AG04449 (cell line): Measurements from ENCODE around the gene CHCHD10.
"Not testable (repeated sequence)": the region's sequence is repeated elsewhere in the genome, so short reads cannot be mapped to it uniquely, and the experiment has no call there.

Source experiments
- CTCF ChIA-PET: fragments of 350-600 bp; formaldehyde crosslinking; extraction: SDS; loops from one replicate; lab custom pipeline; 2021; ENCODE audit warnings: antibody characterized with exemption; lab: Yijun Ruan, JAX
- POLR2A ChIA-PET: fragments of 400-600, 350-600 bp; formaldehyde crosslinking; extraction: SDS; loops from one replicate; lab custom pipeline; 2020; ENCODE audit warnings: antibody characterized with exemption, inconsistent platforms; lab: Yijun Ruan, JAX
- DNase-seq: peaks from one replicate; pipeline ENCODE4 v3.0.0-alpha.2; 2010; ENCODE audit warnings: low read depth, low spot score
- H3K4me3 ChIP-seq: 2 replicates; pipeline ENCODE4 v1.5.1; 2011; ENCODE audit warnings: low read depth, mild to moderate bottlenecking, control low read depth, low read length
- TF ChIP-seq, protein P1 (sequence below): IDR thresholded peaks from one replicate; pipeline ENCODE4 v1.5.1; 2011; ENCODE audit warnings: mild to moderate bottlenecking, moderate library complexity, low read length, control low read depth, inconsistent platforms; ENCODE audit not compliant: insufficient read depth; ENCODE audit errors: missing control alignments

Gene CHCHD10

DNA sequence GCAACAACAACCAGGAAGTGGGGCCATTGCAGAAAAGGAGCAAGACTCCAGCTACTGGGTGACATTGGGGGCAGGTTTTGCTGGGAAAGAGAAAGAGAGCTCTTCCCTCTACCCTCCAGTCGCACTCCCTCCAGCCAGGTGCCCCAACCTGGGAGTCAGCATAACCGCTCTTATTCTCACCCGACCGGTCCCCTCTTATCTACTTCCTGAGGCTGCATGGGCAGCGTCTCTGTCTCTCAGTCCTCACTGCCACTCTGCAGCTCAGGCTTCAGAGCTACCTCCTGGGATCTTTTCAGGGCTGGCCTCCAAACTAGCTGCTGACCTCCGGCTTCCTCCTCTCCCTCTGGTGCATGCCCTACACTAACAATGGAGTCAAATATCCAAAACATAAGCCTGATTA, 22.0 kb downstream of the CHCHD10 start:
- ChIA-PET POLR2A (no interaction called here), CTCF (interaction anchor here (1.4 to 2.6 kb wide), 3 partner anchors 14 to 25 kb away, joined by 3 to 5 read pairs (median 3); no protein-coding TSS in a partner anchor)
- H3K4me3 ChIP-seq = no peak overlapping the region
- TF ChIP-seq, protein P1, sequence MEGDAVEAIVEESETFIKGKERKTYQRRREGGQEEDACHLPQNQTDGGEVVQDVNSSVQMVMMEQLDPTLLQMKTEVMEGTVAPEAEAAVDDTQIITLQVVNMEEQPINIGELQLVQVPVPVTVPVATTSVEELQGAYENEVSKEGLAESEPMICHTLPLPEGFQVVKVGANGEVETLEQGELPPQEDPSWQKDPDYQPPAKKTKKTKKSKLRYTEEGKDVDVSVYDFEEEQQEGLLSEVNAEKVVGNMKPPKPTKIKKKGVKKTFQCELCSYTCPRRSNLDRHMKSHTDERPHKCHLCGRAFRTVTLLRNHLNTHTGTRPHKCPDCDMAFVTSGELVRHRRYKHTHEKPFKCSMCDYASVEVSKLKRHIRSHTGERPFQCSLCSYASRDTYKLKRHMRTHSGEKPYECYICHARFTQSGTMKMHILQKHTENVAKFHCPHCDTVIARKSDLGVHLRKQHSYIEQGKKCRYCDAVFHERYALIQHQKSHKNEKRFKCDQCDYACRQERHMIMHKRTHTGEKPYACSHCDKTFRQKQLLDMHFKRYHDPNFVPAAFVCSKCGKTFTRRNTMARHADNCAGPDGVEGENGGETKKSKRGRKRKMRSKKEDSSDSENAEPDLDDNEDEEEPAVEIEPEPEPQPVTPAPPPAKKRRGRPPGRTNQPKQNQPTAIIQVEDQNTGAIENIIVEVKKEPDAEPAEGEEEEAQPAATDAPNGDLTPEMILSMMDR = no peak
- no peak for DNase-seq

DNA sequence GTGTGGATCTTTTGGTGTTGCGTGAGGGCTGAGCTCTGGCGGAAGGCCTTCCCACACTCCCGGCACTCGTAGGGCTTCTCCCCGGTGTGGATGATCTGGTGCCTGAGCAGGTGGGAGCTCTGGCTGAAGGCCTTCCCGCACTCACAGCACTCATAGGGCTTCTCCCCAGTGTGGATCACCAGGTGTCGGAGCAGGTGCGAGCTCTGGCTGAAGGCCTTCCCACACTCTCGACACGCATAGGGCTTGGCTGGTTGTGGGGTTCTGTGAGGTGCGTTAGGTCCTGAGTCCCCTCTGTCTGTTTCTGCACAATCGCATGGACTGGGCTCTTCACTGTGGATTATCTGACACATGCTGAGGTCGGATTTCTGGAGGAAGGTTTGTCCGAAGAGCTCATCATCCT, 23.3 kb downstream of the CHCHD10 start:
- ChIA-PET POLR2A (no interaction called here), CTCF (interaction anchor here (1.5 to 2.6 kb wide), 3 partner anchors 13 to 105 kb away, joined by 3 to 5 read pairs (median 3); no protein-coding TSS in a partner anchor)
- TF ChIP-seq, protein P1 = no peak
- no peak for DNase-seq
- H3K4me3 ChIP-seq = no peak overlapping the region

DNA sequence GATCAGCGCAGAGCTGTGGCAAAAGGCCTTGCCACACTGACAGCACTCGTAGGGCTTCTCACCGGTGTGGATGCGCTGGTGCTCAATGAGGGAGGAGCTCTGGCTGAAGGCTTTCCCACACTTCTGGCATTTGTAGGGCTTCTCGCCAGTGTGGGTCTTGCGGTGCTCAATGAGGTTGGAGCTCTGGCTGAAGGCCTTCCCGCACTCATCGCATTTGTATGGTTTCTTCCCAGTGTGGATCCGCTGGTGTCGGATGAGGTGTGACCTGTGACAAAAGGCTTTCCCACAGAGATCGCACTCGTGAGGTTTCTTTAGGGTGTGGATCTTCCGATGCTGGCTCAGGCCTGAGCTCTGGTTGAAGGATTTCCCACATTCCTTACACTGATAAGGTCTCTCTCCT, 23.8 kb downstream of the CHCHD10 start:
- no peak overlapping the region for H3K4me3 ChIP-seq
- no peak for DNase-seq
- ChIA-PET POLR2A (no interaction called here), CTCF (interaction anchor here (1.5 to 2.6 kb wide), 3 partner anchors 12 to 106 kb away, joined by 3 to 5 read pairs (median 3); no protein-coding TSS in a partner anchor)
- TF ChIP-seq, protein P1 = no peak

DNA sequence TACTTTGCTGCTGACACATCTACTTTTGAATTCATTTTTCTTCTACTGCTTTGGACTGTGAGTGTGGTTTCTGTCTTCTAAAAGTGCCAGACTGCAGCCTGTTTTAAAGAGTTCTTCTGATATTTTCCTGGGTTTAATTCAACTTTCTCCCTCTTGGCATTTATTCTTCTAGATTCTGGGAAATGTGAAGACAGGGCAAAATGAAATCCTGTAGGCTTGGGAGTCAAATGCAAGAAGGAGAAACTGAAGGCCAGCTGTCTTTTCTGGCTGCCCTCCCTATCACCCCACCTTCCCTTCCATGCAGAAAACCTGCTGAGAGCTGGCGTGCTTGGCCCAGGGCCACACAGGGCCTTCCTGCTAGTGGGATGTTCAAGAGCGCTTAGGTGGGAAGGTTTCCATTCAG, 24.5 kb downstream of the CHCHD10 start:
- POLR2A ChIA-PET = no interaction called here
- TF ChIP-seq, protein P1 = no peak
- H3K4me3 ChIP-seq = no peak overlapping the region
- CTCF ChIA-PET = interaction anchor here (2.6 kb wide), 1 partner anchor 11 kb away, joined by 5 read pairs; no protein-coding TSS in a partner anchor
- no peak for DNase-seq

DNA sequence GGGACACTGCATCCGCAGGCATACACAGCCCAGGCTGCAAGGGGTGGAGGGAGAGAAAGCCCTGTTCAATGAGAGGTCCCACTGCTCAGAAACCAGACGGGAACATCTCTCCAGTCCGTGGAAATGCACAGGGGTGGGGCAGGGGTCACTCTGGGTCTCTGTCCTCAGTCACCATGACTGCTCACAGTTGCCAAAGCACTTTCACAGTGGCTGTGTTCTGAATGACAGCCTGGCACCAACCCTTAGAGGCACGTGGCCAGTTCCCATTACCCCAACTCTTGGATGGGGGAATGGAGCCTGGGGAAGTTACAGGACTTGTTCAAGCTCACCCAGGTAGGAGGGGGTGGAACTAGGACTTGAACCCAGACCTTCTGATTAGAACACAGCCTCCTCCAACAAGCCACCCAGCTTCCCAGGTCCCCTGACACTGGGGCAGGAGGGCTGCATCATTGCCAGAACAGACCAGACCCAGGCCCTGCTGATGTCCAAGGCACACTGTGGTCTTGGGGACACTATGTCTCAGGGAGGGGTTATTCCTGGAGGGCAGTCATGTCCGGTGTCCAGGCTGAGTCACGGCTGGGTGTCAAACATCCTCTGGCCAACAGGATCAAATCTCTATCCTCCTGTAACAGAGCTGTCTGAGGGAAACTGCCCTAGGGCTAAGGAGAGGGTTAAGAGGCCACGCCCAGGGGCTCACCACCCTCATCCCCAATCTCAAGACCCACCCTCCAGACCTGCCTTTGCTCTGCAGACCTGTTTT, 25.1 kb downstream of the CHCHD10 start:
- CTCF ChIA-PET = no interaction called here
- no peak for DNase-seq
- POLR2A ChIA-PET = no interaction called here
- TF ChIP-seq, protein P1 = no peak
- H3K4me3 ChIP-seq = no peak overlapping the region

DNA sequence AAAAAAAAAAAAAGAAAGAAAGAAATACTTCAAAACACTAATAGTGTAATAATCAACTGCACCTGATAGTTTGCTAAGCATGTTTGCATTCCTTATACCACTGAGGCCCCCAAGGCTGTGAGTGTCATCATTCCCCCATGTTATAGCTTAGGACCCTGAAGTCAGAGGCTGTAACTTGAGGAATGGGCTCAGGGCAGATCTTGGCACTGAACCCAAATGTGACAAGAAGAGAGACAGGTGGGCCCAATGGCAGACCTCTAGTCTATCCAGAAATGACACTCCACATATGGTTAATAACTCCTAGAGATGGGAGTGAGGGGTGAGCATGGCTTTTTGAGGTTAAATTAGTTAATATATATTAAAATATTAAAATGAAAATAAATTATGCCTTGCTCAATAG, 30.1 kb downstream of the CHCHD10 start:
- DNase-seq = no peak
- no peak overlapping the region for H3K4me3 ChIP-seq
- ChIA-PET POLR2A (no interaction called here), CTCF (interaction anchor here (1.3 kb wide), 1 partner anchor 111 kb away, joined by 3 read pairs; no protein-coding TSS in a partner anchor)
- TF ChIP-seq, protein P1 = no peak

DNA sequence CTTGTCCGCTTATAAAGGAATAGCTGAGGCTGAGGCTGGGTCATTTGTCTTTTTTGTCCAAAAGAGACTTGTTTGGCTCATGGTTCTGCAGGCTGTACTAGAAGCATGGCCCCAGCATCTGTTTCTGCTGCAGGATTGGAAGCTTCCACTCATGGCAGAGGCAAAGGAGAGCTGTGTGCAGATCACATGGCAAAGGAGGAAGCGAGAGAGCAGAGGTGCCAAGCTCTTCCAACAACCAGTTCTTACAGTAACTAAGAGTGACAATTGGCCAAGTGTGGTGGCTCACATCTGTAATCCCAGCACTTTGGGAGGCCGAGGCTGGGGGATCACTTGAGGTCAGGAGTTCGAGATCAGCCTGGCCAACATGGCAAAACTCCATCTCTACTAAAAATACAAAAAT, 39.7 kb downstream of the CHCHD10 start:
- ChIA-PET POLR2A (interaction anchor here (1.6 kb wide), 1 partner anchor 11 kb away, joined by 4 read pairs; no protein-coding TSS in a partner anchor), CTCF (interaction anchor here (1.0 to 2.6 kb wide), 2 partner anchors 41 to 121 kb away, joined by 3 to 9 read pairs; no protein-coding TSS in a partner anchor)
- not testable (repeated sequence) for DNase-seq, H3K4me3 ChIP-seq
